Subcutaneous abdominal adipose tissue (tissue), 5 donors: ENCODE results near the gene DSE.

Source experiments
- H3K27ac ChIP-seq: one replicate; pipeline ENCODE4 v1.7.0; 2013; ENCODE audit warnings: low read depth, mild to moderate bottlenecking, inconsistent platforms, low read length, moderate library complexity
- H3K27me3 ChIP-seq, 5 donors: one replicate each; pipeline ENCODE4 v1.7.0; 2013; ENCODE audit warnings: low read length in 5 of 5, inconsistent platforms in 1 of 5; ENCODE audit not compliant: control insufficient read depth in 5 of 5, insufficient read depth in 4 of 5
- H3K36me3 ChIP-seq, 5 donors: one replicate each; pipeline ENCODE4 v1.7.0; 2013; ENCODE audit warnings: low read length in 5 of 5; ENCODE audit not compliant: control insufficient read depth in 5 of 5, insufficient read depth in 5 of 5
- H3K4me1 ChIP-seq, 5 donors: one replicate each; pipeline ENCODE4 v1.7.0; 2013; ENCODE audit warnings: low read length in 5 of 5, mild to moderate bottlenecking in 3 of 5, moderate library complexity in 1 of 5; ENCODE audit not compliant: control insufficient read depth in 5 of 5, insufficient read depth in 5 of 5
- H3K4me3 ChIP-seq, 5 donors: one replicate each; pipeline ENCODE4 v1.7.0; 2013; ENCODE audit warnings: low read length in 5 of 5, low read depth in 1 of 5
- H3K9ac ChIP-seq, 5 donors: one replicate each; pipeline ENCODE4 v1.7.0; 2013; ENCODE audit warnings: low read length in 5 of 5, mild to moderate bottlenecking in 4 of 5, moderate library complexity in 3 of 5
- H3K9me3 ChIP-seq, 5 donors: one replicate each; pipeline ENCODE4 v1.7.0; 2013; ENCODE audit warnings: low read length in 5 of 5; ENCODE audit not compliant: control insufficient read depth in 5 of 5
- donor health status: healthy.
- donor health status: healthy.
- donor health status: healthy.
- donor health status: healthy.
- donor health status: healthy.

Gene DSE

DNA sequence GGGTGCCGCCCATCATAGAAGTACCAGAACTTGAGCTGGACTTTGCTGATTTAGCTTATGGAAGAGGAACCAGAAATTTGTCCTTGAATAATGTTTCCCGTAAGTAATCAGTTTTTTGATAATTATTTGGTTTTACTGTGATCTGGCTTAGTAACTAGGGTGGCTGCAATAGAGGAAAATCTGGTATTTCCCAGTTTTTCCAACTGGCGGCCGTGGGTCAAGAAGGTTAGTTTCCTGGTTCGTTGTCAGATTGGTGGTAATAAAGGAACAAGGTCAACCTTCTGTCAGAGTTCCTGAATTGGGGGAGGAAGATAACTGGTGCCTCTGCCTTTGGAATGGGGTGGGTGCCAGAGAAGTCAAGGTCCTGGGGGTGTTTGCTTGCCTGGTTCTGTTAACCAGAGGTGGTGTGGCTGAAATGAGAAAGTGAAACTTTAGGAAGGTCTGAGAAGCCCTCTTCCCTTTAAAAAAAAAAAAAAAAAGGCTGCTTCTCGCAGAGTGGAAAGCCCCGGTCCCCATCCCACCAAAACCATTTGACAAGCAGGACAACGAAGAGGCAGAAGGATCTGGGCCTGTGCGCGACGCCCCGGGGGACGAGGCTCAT, 90.7 kb downstream of the DSE start, which contains the start of gene CALHM6:
TSS of gene CALHM6 (plus strand) at position 45 of the 601 bp plus-strand sequence. CDS start at position 600, 555 bp downstream.
- no peaks in the 10 kb centered on the region for H3K27me3 ChIP-seq
- H3K9ac ChIP-seq, result peak within 1 kb of the TSS in 1 of 5 donors; percentile 55
- no peaks in the 10 kb centered on the region for H3K36me3 ChIP-seq
- no peaks in the 10 kb centered on the region for H3K9me3 ChIP-seq
- peaks cover 0 to 25% (median 17%) of the 10 kb centered on the region in 5 donors for H3K4me1 ChIP-seq
- no peak within 1 kb of the TSS for H3K27ac ChIP-seq
- H3K4me3 ChIP-seq, result peak within 1 kb of the TSS; percentile 32 to 81 (median 71)

DNA sequence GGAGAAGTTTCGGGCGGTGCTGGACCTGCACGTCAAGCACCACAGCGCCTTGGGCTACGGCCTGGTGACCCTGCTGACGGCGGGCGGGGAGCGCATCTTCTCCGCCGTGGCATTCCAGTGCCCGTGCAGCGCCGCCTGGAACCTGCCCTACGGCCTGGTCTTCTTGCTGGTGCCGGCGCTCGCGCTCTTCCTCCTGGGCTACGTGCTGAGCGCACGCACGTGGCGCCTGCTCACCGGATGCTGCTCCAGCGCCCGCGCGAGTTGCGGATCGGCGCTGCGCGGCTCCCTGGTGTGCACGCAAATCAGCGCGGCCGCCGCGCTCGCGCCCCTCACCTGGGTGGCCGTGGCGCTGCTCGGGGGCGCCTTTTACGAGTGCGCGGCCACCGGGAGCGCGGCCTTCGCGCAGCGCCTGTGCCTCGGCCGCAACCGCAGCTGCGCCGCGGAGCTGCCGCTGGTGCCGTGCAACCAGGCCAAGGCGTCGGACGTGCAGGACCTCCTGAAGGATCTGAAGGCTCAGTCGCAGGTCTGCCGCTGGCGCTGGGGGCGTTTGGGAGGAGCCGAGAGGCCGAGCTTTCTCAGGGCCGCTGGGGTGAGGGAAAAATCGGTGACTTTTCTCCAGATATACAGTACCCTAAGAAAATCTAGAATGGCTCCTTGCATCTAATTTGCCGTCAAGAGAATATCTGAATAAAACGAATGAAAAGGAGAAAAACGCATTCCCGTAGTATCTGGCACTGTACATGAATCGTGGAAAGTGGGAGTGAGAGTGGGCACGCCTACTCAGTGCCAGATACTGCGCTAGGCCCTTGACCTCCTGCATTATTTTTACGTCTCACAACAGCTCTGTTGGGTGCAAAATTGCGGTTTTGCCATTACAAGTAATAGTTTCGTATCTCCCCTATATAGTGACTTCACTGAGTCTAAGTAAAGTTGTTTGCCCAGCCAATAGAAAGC, 91.5 kb downstream of the DSE start:
- Histone ChIP-seq H3K9ac (peak overlapping the region in 1 of 5 donors; percentile 55), H3K36me3 (no peaks in the 10 kb centered on the region), H3K4me3 (peak overlapping the region; percentile 49 to 81 (median 71)), H3K9me3 (no peaks in the 10 kb centered on the region), H3K27me3 (no peaks in the 10 kb centered on the region), H3K4me1 (peaks cover 0 to 24% (median 17%) of the 10 kb centered on the region in 5 donors), H3K27ac (no peak overlapping the region)

DNA sequence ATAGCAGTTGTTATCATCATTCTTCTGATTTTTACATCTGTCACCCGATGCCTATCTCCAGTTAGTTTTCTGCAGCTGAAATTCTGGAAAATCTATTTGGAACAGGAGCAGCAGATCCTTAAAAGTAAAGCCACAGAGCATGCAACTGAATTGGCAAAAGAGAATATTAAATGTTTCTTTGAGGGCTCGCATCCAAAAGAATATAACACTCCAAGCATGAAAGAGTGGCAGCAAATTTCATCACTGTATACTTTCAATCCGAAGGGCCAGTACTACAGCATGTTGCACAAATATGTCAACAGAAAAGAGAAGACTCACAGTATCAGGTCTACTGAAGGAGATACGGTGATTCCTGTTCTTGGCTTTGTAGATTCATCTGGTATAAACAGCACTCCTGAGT, 92.6 kb downstream of the DSE start:
- Histone ChIP-seq H3K4me1 (peaks cover 0 to 19% (median 17%) of the 10 kb centered on the region in 5 donors), H3K27ac (no peak overlapping the region), H3K9ac (no peak overlapping the region), H3K36me3 (no peaks in the 10 kb centered on the region), H3K4me3 (no peak overlapping the region), H3K27me3 (no peaks in the 10 kb centered on the region), H3K9me3 (no peaks in the 10 kb centered on the region)

DNA sequence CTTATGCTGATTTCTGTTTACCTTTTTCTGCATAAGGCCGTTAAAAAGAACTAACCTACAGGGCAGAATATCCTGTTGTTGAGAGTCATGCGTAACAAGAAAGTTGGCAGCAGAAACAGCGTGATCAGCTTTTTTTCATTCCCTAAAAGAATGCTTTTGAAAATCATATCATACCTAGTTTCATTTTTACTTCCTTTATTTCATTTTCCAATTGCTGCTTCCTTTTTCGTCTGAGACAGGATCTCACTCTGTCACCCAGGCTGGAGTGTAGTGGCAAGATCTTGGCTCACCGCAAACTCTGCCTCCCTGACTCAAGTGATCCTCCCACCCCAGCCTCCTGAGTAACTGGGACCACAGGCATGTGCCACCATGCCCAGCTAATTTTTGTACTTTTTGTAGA, 94.5 kb downstream of the DSE start:
- H3K4me1 ChIP-seq, result peaks cover 0 to 19% (median 17%) of the 10 kb centered on the region in 5 donors
- no peaks in the 10 kb centered on the region for H3K9me3 ChIP-seq
- H3K36me3 ChIP-seq, result no peaks in the 10 kb centered on the region
- H3K27me3 ChIP-seq, result no peaks in the 10 kb centered on the region
- H3K9ac ChIP-seq, result no peak overlapping the region
- no peak overlapping the region for H3K27ac ChIP-seq
- no peak overlapping the region for H3K4me3 ChIP-seq

DNA sequence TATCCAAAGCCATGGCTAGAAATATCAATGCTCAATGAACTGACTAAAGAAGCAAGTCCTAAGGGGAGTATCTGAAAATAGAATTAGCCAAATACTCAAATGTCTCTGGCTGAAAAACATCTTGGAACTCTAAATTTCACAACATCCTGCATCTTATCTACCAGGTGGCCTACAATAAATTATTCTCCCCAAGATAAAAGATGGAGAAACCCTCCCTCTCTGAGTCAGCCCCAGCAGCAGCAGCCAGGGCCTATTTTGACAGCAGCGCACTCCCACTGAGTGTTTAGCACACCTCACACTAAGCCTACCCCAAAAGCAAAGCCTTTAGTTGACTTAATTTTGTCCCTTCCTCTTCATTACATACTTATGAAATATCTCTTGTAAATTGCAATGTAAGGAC, 96.3 kb downstream of the DSE start:
- H3K27ac ChIP-seq, result no peak overlapping the region
- no peak overlapping the region for H3K4me3 ChIP-seq
- no peak overlapping the region for H3K9ac ChIP-seq

DNA sequence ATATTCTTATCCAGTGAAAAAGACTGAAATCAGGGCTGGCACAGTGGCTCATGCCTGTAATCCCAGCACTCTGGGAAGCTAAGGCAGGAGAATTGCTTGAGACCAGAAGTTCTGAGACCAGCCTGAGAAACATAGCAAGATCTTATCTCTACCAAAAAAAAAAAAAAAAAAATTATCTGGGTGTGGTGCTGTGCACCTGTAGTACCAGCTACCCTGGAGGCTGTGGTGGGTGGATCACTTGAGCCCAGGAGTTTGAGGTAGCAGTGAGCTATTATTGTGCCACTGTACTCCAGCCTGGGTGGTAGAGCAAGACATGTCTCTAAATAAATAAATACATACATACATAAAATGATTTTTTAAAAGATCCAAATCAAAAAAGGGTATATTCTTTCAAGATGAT, 96.8 kb downstream of the DSE start:
- H3K4me1 ChIP-seq, result peaks cover 0 to 10% (median 5%) of the 10 kb centered on the region in 5 donors
- H3K36me3 ChIP-seq, result no peaks in the 10 kb centered on the region
- H3K4me3 ChIP-seq, result no peak overlapping the region
- H3K27ac ChIP-seq, result no peak overlapping the region
- no peaks in the 10 kb centered on the region for H3K27me3 ChIP-seq
- no peaks in the 10 kb centered on the region for H3K9me3 ChIP-seq
- no peak overlapping the region for H3K9ac ChIP-seq

More for the DNA sequence above, 96.3 kb downstream of the DSE start:
- H3K27me3 ChIP-seq, result no peaks in the 10 kb centered on the region
- no peaks in the 10 kb centered on the region for H3K36me3 ChIP-seq
- no peaks in the 10 kb centered on the region for H3K9me3 ChIP-seq
- H3K4me1 ChIP-seq, result peaks cover 0 to 14% (median 9%) of the 10 kb centered on the region in 5 donors

DNA sequence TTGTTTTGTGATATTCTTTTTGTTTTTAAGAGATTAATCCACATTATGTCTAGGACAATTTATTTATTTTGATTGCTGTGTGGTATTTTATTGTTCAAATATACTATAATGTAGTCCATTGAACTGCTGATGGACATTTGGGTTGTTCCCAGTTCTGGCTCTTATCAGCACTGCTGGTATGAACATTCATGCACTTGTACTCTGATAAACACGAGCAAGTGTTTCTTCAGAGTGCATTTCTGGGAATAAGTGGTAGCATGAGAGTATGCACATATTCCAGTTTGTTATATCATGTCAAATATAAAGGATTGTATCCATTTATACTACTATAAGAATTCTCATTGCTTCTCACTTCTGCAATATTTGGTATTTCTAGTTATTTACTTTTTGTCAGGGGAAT, 97.5 kb downstream of the DSE start:
- H3K27me3 ChIP-seq, result no peaks in the 10 kb centered on the region
- H3K4me3 ChIP-seq, result no peak overlapping the region
- H3K9me3 ChIP-seq, result no peaks in the 10 kb centered on the region
- no peak overlapping the region for H3K9ac ChIP-seq
- H3K27ac ChIP-seq, result no peak overlapping the region
- H3K4me1 ChIP-seq, result peaks cover 0 to 5% (median 2%) of the 10 kb centered on the region in 5 donors
- no peaks in the 10 kb centered on the region for H3K36me3 ChIP-seq

DNA sequence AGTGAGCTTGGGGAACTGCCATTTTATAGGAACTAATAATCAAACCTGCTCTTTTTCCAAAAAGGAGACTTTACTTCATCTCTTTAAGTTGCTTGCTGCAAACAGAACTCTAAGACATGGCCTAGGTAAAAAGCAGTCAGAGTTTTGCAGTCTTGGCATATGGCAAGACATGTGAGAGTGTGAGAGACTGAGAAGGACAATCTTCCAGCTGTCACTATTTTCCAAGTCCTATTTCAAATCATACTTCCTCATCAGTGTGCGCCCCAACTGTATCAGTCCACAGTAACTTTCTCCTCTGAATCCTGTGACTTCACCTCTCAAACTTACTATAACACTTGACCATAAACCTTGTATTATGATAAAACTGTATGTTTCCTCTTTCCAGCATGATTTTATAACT, 100.8 kb downstream of the DSE start:
- H3K9me3 ChIP-seq, result no peaks in the 10 kb centered on the region
- H3K4me1 ChIP-seq, result peaks cover 0 to 5% (median 0%) of the 10 kb centered on the region in 5 donors
- H3K9ac ChIP-seq, result no peak overlapping the region
- no peak overlapping the region for H3K4me3 ChIP-seq
- no peaks in the 10 kb centered on the region for H3K36me3 ChIP-seq
- no peak overlapping the region for H3K27ac ChIP-seq
- H3K27me3 ChIP-seq, result no peaks in the 10 kb centered on the region

DNA sequence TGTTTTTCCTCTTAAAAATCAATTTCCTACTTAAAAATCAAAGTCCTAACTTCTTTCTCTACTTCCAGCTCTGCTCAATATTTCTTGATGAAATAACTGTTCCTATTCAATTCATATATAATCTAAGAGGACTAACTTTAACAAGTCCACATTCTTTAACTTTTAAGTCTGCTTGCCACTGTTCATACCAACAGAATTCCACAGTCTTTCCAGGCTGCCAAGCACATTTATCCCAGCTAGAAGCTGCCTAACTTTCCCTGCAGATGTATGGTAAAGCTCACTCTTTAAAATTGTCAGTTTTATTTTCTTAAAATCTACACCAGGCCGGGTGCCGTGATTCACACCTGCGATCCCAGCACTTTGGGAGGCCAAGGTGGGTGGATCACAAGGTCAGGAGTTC, 102.0 kb downstream of the DSE start:
- no peak overlapping the region for H3K27ac ChIP-seq
- H3K27me3 ChIP-seq, result no peaks in the 10 kb centered on the region
- H3K9me3 ChIP-seq, result no peaks in the 10 kb centered on the region
- peaks cover 0 to 5% (median 0%) of the 10 kb centered on the region in 5 donors for H3K4me1 ChIP-seq
- H3K36me3 ChIP-seq, result no peaks in the 10 kb centered on the region
- H3K4me3 ChIP-seq, result no peak overlapping the region
- no peak overlapping the region for H3K9ac ChIP-seq

DNA sequence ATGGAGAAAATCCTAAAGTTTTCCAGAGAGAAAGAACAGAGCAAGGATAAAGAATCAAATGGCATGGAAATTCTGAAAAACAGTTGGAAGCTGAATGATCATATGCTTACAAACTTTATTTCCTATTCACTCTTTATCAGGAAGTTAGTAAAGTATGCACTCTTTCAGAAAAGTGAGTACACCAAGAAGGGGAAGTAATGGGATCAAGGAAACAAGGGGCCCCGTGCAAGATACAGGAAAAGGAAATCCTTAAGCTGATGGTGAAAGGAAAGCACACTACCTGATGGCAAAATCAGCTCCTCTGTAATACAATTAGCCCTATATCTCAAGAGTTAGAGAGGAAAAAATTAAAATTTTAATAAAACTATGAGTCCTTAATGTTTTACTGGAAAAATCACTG, 104.4 kb downstream of the DSE start:
- no peak overlapping the region for H3K4me3 ChIP-seq
- no peak overlapping the region for H3K27ac ChIP-seq
- peaks cover 0 to 5% (median 0%) of the 10 kb centered on the region in 5 donors for H3K4me1 ChIP-seq
- H3K9ac ChIP-seq, result no peak overlapping the region
- no peaks in the 10 kb centered on the region for H3K36me3 ChIP-seq
- H3K9me3 ChIP-seq, result no peaks in the 10 kb centered on the region
- H3K27me3 ChIP-seq, result no peaks in the 10 kb centered on the region
